Kidney (tissue), 14 donors: ENCODE results near the gene TSPOAP1. TPM values are rescaled to one million over a fixed set of nuclear protein-coding genes. Genes with fewer than 3 reads are reported as not detected.
A peak's percentile ranks its signal among the peaks of the same experiment; 100 is the strongest.

Source experiments
- DNase-seq, 5 donors: peaks; one replicate each; pipeline ENCODE4 v3.0.0-alpha.2; 2013 to 2020
- FAIRE-seq: peaks from 2 replicates; lab custom pipeline; 2012; peaks lifted over from hg19 to GRCh38; lab: Jason Lieb, UNC
- H3K27ac ChIP-seq, 2 donors: one replicate each; pipeline ENCODE4 v1.7.0; 2013; ENCODE audit warnings: low read depth in 2 of 2, low read length in 2 of 2, inconsistent platforms in 1 of 2
- H3K27me3 ChIP-seq: one replicate; pipeline ENCODE4 v1.7.1; 2013; ENCODE audit warnings: low read length, inconsistent platforms; ENCODE audit not compliant: control insufficient read depth, insufficient read depth
- H3K36me3 ChIP-seq, 3 donors: one replicate each; pipeline versions ENCODE4 v1.7.0 to v1.7.1; 2013; ENCODE audit warnings: low read length in 3 of 3, control low read depth in 1 of 3, inconsistent platforms in 1 of 3; ENCODE audit not compliant: insufficient read depth in 3 of 3, control insufficient read depth in 2 of 3
- H3K4me1 ChIP-seq, 3 donors: one replicate each; pipeline versions ENCODE4 v1.7.0 to v1.7.1; 2013; ENCODE audit warnings: low read length in 3 of 3, inconsistent platforms in 1 of 3, low read depth in 1 of 3; ENCODE audit not compliant: control insufficient read depth in 2 of 3, insufficient read depth in 2 of 3
- H3K4me3 ChIP-seq, 3 donors: one replicate each; pipeline versions ENCODE4 v1.7.0 to v1.8.1; 2013; ENCODE audit warnings: low read length in 3 of 3, control low read depth in 1 of 3, inconsistent platforms in 1 of 3
- H3K9ac ChIP-seq, 3 donors: one replicate each; pipeline versions ENCODE4 v1.7.0 to v1.7.1; 2013; ENCODE audit warnings: low read length in 3 of 3, control low read depth in 1 of 3, inconsistent platforms in 1 of 3
- H3K9me3 ChIP-seq, 3 donors: one replicate each; pipeline versions ENCODE4 v1.7.0 to v1.7.1; 2013; ENCODE audit warnings: low read length in 3 of 3, control low read depth in 1 of 3, inconsistent platforms in 1 of 3; ENCODE audit not compliant: control insufficient read depth in 2 of 3, insufficient read depth in 1 of 3
- intact Hi-C: fragments of 100-400 bp; cut with DNase I; formaldehyde crosslinking; loops from one replicate; pipeline ENCODE4 v1.11.1; 2022
- polyA plus RNA-seq: library from polyadenylated mRNA; stranded (reverse); fragments of 350-450 nt; fragmentation: Illumina TruSeq; extraction: RNeasy Lipid Tissue Mini Kit (QIAGEN cat#74804); gene quantifications from one replicate; pipeline ENCODE4 v1.2.3, GENCODE V29; 2014; ENCODE audit warnings: low read depth, low replicate concordance; ENCODE audit not compliant: insufficient read depth
- total RNA-seq: library from RNA; stranded (reverse); fragmentation: NEBNext Ultra II Directional; extraction: Animal tissue kit (Norgen Biotek cat#: 25700); gene quantifications from one replicate; pipeline ENCODE4 v1.2.1, GENCODE V29; 2021
- TF ChIP-seq, protein P1 (sequence below): IDR thresholded peaks from 3 replicates; pipeline ENCODE4 v1.5.1; 2012; ENCODE audit warnings: mild to moderate bottlenecking, moderate library complexity, borderline replicate concordance; ENCODE audit not compliant: insufficient read depth; ENCODE audit errors: extremely low read depth
- donor health status: control.
- donor health status: control.
- donor health status: control.
- donor health status: control.
- donor health status: control.
- donor health status: DM: yes; HTN: yes; CAD: no.
- donor health status: Normal renal cell carcinoma (clear cell type).

The TSPOAP1 gene
- total and polyA plus RNA-seq, 2 donors from 2014 or later: 12.5 to 30.6 TPM

DNA sequence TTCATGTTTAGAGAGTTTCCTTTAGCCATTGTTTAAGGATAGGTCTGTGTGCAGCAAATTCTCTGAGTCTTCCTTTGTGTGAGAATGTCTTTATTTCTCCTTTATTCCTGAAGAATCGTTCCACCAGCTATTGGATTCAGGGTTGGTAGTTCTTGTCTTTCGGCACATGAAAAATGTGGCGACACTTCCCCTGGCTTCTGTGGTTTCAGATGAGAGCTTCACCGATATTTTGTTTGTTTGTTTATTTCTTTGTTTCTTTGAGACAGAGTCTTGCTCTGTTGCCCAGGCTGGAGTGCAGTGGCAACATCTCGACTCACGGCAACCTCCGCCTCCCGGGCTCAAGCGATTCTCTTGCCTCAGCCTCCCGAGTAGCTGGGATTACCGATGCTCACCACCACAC, 66.4 kb downstream of the TSPOAP1 start:
- Histone ChIP-seq H3K27ac (no peak overlapping the region), H3K9me3 (no peaks in the 10 kb centered on the region), H3K27me3 (no peaks in the 10 kb centered on the region), H3K36me3 (no peaks in the 10 kb centered on the region), H3K4me3 (no peak overlapping the region), H3K4me1 (no peaks in the 10 kb centered on the region), H3K9ac (no peak overlapping the region)
- intact Hi-C loops: no loop called here
- TF ChIP-seq, protein P1, sequence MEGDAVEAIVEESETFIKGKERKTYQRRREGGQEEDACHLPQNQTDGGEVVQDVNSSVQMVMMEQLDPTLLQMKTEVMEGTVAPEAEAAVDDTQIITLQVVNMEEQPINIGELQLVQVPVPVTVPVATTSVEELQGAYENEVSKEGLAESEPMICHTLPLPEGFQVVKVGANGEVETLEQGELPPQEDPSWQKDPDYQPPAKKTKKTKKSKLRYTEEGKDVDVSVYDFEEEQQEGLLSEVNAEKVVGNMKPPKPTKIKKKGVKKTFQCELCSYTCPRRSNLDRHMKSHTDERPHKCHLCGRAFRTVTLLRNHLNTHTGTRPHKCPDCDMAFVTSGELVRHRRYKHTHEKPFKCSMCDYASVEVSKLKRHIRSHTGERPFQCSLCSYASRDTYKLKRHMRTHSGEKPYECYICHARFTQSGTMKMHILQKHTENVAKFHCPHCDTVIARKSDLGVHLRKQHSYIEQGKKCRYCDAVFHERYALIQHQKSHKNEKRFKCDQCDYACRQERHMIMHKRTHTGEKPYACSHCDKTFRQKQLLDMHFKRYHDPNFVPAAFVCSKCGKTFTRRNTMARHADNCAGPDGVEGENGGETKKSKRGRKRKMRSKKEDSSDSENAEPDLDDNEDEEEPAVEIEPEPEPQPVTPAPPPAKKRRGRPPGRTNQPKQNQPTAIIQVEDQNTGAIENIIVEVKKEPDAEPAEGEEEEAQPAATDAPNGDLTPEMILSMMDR: no peak
- FAIRE-seq (no peak), DNase-seq (peak in 1 of 5 donors; percentile 6)

DNA sequence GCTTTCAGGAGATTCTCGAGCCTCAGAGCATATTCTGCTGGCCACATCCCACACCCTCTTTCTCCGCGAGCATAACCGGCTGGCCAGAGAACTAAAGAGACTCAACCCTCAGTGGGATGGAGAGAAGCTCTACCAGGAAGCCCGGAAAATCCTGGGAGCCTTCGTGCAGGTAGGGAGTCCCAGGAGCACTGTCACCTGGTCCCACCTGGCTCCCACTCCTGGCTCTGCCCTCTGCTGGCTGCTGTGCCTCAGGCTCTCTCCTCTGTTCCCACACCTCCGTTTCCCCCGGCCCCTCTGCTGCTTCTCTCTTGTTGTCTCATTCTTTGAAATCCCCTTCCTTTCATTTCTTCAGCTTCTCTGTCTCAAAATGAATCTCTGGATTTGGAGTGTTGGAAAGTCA, 73.8 kb downstream of the TSPOAP1 start:
- H3K9me3 ChIP-seq: no peaks in the 10 kb centered on the region
- H3K27ac ChIP-seq: no peak overlapping the region
- no peaks in the 10 kb centered on the region for H3K36me3 ChIP-seq
- TF ChIP-seq, protein P1: peak; percentile 16
- peaks cover 2% of the 10 kb centered on the region for H3K27me3 ChIP-seq
- H3K9ac ChIP-seq: no peak overlapping the region
- no peaks in the 10 kb centered on the region for H3K4me1 ChIP-seq
- FAIRE-seq (no peak), DNase-seq (no peak)
- H3K4me3 ChIP-seq: no peak overlapping the region
- intact Hi-C loops: no loop called here

DNA sequence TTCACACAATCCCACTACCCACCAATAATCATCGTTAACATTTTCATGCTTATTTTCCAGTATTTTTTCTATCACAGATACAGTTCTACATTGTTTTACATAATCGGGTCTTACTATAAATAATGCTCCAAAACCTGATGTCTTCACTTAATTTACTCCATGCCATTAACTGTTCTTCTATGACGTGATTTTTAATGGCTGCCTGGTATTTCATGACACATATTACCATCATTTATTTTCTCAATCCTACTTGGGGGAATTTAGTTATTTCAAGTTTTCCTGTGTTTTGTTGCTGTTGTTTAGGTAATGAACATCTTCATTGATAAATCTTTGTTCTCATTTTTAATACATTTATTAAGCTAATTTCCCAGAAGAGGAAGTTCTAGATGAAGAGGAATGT, 75.5 kb downstream of the TSPOAP1 start:
- Histone ChIP-seq H3K4me3 (no peak overlapping the region), H3K36me3 (no peaks in the 10 kb centered on the region), H3K9me3 (no peaks in the 10 kb centered on the region), H3K27ac (no peak overlapping the region), H3K9ac (no peak overlapping the region), H3K4me1 (peaks cover 0 to 2% (median 0%) of the 10 kb centered on the region in 3 donors), H3K27me3 (peaks cover 7% of the 10 kb centered on the region)
- no peak for DNase-seq
- intact Hi-C loops: no loop called here
- FAIRE-seq: no peak
- TF ChIP-seq, protein P1: no peak

DNA sequence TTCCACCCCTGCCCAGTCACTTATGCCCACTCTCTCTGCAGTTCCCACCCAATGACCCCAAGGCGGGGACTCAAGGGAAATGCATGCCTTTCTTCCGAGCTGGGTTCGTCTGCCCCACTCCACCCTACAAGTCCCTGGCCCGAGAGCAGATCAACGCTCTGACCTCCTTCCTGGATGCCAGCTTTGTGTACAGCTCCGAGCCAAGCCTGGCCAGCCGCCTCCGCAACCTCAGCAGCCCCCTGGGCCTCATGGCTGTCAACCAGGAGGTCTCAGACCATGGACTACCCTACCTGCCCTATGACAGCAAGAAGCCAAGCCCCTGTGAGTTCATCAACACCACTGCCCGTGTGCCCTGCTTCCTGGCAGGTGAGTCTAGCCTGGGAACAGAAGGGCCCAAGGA, 76.5 kb downstream of the TSPOAP1 start:
- intact Hi-C loops: no loop called here
- Histone ChIP-seq H3K27ac (no peak overlapping the region), H3K4me1 (peaks cover 0 to 2% (median 0%) of the 10 kb centered on the region in 3 donors), H3K4me3 (no peak overlapping the region), H3K9ac (no peak overlapping the region), H3K9me3 (no peaks in the 10 kb centered on the region), H3K27me3 (peaks cover 7% of the 10 kb centered on the region), H3K36me3 (no peaks in the 10 kb centered on the region)
- FAIRE-seq: no peak
- DNase-seq: no peak
- TF ChIP-seq, protein P1: no peak
